Measurements from ENCODE around the gene METTL4.

METTL4 gene, protein sequence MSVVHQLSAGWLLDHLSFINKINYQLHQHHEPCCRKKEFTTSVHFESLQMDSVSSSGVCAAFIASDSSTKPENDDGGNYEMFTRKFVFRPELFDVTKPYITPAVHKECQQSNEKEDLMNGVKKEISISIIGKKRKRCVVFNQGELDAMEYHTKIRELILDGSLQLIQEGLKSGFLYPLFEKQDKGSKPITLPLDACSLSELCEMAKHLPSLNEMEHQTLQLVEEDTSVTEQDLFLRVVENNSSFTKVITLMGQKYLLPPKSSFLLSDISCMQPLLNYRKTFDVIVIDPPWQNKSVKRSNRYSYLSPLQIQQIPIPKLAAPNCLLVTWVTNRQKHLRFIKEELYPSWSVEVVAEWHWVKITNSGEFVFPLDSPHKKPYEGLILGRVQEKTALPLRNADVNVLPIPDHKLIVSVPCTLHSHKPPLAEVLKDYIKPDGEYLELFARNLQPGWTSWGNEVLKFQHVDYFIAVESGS

DNA sequence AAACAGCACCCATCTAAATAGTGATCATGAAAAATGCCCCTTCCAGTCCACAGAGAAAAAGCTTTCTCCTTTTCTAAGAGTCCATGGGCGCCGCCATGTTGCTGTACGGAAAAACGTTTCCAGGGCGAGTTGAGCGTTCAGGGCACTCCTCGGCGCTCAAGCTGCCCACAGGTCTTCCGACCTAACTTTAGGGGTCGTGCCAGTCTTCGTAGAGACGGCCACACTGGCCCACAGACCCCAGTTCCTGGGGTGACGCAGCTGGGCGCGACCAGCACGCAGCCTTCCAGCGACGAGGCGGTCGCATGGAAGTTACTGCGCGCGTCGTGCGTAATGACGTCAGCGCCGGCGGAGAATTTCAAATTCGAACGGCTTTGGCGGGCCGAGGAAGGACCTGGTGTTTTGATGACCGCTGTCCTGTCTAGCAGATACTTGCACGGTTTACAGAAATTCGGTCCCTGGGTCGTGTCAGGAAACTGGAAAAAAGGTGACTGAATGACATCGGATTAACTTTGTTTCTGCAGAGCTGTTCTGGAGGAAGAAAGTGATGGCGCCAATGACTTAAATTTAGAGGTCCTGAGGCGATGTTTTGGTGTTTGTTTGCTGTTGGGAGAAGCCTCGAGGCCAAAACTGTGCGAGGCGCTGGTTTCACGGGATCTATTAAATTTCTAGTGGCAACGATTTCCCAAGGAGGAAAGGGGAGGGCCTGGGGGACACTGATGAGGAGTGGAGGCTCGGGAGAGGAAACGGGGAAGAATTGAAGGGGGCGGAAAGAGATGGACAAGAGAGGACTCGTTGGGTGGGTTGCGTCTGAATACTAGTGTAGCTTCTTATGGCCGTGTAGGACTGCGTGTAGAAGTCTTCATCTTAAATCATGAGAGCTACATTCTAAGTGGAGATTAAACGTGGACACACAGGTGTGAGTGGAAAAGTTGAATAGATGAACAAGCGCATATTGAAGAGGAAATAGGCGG is at the start of gene METTL4, which contains the start of gene NDC80:
Gene METTL4 (minus strand): TSS at position 306 of the 971 bp plus-strand sequence. CDS start 4,289 bp downstream, outside the sequence.
Gene NDC80 (plus strand): TSS at position 358 of the 971 bp plus-strand sequence. CDS start 1,429 bp downstream, outside the sequence.
- peak; percentile 71 to 75 for DNase-seq

DNA sequence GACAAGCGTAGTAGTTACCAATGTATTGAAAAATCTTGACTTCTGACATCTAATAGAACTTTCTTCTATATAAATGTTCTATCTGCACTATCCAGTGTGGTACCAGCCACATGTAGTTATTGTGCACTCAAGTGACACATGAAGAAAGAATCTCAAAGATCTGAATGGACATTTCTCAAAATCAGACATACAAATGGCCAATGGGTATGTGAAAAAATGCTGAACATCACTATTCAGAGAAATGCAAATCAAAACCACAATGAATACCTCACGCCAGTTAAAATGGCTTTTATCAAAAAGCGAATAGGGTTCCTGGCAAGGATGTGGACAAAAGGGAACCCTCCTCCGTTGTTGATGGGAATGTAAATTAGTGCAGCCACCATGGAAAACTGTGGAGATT is 46.7 kb upstream of the METTL4 start:
- no peak for DNase-seq

DNA sequence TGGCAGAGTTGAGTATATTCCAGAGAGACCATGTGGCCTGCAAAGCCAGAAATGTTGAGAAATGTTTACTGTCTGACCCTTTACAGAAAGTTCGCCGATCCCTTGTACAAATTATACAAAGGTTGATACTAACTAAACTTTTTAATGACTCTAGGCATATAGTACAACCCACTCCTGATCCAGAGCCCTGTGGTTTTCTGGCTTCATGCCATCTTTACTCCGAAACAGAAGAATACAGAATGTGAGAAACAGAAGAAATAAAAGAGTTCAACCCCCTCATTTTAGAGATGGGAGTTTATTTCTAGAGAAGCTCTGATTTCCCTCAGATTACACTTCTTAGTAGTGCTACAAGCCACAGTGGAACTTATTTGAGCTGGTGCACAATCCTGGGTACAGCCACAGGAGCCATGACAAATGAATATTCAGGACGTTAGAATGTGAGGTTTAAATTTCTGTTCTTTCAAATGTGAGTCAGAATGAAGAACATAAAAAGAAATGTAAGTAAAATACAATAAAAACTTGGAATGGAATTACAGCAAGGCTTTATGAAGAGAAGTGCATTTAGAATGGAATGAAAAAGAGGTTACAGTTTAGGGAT is 46.2 kb upstream of the METTL4 start:
- no peak for DNase-seq

DNA sequence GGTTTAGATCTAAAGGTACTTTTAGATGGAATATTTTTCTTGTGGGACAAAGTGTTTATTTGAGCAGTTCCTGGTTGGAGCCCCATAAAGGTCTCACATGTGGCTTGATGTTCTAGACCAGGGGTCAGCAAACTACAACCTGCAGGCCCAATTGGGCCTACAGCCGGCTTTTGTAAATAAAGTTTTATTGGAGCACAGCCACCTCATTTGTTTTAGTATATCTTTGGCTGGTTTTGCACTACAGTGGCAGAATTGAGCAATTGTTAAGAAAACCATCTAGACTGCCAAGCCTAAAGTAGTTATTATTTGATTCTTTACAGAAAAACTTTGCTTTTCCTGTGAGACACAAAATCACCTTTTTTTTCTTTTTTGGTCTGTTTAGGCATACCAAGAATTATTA is 41.7 kb upstream of the METTL4 start:
- no peak for DNase-seq

DNA sequence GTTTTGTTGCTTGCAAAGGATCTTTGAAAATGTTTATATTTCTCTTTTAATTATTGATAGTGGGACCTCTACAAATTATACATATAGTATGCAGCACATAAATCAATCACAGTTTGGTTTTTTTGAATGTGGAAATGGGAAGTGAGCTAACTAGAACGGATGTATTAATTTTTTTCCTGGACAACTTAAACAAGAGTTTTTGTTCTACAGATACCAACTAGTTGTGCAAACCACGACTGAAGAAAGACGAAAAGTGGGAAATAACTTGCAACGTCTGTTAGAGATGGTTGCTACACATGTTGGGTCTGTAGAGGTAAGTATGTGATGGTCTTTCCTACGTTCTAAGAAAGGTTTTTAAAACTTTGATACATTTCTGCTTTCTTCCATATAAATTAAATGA is 39.2 kb upstream of the METTL4 start:
- DNase-seq, result no peak

DNA sequence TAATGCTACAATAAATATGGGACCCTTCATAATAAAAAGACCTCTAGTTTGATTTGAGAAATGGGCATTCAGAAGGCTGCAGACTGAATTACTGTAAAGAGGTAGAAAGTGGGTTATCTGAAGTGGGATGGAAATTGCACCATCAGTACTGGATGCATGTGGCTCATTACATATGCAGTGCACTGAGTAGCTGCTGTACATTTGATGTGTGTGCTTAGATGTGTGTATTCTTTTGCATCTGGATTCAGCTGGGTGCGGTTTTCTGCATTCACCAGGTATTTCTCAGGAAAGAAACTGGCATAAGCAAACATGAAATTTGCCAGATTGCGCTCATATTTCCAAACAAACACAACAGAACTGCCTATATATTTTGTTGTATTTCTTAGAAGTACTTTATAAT is 38.3 kb upstream of the METTL4 start:
- no peak for DNase-seq

DNA sequence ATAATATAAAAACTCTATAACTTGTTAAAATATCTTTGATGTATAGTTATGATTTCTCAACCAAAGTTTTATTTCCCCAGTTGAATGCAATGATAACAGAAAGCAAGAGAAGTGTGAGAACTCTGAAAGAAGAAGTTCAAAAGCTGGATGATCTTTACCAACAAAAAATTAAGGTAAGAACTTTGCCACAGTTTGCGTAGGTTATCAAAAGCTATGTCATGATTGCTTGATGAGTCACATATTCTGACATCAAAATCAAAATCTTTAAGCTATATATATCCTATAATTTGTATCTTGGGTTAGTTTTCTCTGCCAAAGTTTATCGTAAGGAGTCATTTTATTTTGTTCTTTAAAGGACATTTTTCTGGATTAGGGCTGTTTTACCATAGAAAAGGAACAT is 35.0 kb upstream of the METTL4 start:
- DNase-seq, result no peak

DNA sequence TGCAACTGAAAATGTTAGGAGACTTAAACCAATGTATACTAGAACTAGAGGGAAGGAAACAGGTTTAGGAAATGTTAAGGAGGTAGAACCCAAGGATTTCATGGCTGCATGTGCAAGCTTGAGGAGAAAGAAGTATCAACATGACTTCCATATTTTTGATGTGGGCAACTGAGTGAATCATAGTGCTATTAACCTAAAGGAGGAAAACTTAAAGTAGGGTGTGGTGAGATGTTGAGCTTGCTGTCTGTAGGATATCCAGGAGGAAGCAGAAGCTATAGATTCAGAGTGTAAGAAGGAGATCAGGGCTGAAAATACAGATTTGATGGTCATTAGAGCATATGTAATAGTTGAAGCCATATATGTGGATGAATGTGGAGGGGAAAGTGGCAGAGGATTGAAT is 31.5 kb upstream of the METTL4 start:
- no peak for DNase-seq

DNA sequence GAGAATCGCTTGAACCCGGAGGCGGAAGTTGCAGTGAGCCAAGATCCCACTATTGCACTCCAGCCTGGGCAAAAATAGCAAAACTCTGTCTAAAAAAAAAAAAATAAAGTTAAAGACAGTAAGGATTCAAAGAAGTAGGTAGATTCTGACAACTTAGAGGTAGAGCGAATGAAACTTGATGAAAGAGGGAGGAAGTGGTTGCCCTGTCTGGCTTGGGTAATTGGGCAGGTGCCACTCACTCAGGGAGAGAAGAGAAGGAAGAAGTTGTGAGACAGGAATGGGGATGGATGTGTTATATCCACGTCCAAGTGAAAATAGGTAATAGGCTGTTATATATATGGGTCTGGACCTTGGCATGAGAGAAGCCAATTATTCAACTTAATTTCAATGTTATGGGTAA is 26.3 kb upstream of the METTL4 start:
- DNase-seq, result no peak

DNA sequence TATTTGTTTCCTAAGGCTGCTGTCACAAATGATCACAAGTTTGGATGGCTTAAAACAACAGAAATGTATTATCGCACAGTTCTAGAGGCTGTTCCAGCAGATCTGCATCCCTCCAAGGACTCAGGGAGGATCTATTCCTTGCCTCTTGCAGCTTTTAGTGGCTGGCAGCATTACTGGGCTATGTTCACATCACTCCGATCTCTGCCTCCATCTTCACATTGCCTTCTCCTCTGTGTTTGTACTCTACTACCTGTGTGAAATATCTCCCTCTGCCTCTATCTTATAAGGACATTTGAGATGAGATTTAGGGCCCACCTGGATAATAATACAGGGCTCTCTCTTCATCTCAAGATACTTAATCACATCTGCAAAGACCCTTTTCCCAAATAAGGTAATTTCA is 19.0 kb upstream of the METTL4 start:
- DNase-seq, result no peak

DNA sequence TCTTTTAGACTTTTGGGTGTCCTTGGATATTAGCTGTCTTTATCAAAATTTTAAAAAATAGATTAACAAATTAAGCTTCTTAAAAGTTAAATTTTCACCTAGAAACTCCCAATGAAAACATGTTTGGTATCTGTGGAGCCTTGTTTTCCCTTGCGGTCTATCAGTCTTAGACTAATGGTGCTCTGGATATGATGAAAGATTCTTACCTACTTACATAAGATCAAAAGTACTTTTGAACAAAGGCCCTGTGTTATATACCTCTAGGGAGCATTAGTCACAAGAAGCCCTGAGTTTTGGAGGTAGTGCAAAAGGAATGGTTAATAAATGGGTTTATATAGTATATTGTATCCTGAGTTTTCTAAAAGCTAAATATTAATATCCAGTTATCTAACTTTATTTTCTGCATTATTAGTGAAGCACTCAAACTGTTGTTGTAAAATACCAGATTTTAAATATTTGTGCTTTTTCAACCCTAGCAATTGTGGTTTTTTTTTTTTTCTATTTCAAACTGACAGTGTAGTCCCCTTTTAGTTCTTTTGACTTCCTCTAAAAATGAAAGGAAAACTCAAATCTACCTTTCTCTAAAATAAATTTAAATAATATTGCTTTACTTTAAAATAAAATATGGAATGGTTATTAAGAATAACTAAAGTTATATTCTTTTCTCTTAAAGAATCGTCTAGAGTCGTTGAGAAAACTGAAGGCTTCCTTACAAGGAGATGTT is 18.2 kb upstream of the METTL4 start:
- DNase-seq, result no peak

DNA sequence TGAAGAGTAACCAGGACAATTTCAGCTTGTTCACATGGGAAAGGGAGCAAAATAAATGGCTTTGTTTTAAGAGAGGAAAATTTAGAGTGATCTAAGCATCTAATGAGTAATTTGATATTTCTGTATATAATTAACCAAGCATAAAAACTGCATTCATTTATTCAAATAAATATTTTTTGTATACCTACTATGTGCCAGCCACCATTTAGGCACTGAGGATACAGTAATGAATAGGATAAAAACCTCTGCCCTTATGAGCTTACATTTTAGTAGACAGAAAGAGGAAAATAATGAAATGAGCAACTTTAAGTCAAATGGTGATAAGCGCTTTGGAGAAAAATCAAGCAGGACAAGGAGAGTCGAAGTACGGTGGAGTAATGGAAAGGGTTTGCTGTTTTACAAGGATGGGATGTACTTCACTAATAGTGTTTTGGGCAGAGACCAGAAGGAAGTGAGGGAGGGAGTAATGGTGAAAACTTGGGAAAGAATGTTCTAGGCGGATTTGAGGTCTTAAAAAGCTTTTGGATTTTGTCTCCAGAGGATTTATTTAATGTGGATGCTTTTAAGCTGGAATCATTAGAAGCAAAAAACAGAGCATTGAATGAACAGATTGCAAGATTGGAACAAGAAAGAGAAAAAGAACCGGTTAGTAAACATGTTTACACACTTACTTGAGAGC is 17.5 kb upstream of the METTL4 start:
- DNase-seq, result no peak

DNA sequence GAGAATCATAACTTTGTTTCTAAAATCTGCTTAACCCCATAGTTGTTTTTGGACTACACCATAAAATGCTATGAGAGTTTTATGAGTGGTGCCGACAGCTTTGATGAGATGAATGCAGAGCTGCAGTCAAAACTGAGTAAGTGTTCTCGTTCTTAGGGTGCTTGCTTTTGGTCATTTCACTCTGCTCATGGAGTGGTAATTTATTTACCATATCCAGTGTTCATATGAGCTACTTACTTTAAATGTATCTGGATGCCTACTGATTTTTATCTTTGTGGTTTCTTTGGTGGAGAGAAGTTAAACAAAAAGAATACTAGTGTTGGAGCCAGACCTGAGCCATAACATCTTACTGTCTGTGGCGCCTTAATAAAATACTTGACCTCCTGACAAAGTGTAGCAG is 16.5 kb upstream of the METTL4 start:
- no peak for DNase-seq

DNA sequence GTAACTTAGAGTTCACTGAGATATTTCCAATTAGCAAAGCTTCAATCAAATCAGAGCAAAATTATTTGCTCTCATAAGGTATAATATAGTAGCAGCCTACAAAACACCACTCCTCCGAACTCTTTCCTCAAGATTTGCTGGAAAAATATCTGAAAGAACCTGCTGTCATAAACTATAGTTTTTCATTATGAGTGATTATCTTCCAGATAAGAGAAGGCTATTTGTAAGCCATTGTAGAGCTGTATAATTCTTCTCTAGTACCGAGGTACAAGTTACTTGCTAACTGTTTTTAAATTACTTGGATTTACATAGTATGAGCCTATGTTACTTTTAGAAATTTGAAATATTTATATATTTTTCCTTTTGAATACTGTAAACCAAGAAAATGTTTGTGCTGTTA is 2.1 kb upstream of the METTL4 start:
- no peak for DNase-seq

DNA sequence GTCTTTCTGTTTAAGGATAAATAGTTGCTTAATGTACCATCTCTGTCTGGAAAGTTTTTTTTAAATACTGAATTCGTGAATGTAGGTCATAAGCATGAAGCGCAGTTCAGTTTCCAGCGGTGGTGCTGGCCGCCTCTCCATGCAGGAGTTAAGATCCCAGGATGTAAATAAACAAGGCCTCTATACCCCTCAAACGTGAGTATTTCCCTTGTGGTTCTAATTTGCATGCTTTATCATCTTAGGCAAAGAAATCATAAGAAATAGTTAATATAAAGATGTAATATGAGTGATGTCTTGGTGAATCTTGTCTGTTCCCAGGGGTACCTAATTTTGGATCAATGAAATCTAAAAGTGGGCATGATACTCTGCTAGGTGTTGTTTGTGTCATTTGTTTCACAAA is 1.6 kb upstream of the METTL4 start:
- DNase-seq, result no peak

DNA sequence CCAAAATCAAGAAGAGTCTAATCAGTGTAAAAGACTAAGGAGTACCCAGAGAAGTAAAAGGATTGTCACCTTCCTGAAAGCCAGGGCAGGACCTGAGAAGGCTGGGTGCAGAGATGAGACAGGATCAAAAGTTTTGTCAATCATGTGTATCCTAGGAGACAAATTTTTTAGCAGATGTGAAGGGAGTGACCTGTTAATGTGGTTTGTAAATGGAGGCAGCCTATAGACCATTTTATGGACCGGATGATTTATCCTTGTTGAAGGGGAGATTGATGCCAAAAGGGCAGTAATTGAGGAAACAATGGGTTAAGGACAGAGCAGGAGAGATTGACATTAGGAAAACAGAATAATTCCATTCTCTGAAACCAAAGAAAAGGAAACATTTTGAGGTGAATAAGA is 865 bp upstream of the METTL4 start:
- DNase-seq, result no peak

DNA sequence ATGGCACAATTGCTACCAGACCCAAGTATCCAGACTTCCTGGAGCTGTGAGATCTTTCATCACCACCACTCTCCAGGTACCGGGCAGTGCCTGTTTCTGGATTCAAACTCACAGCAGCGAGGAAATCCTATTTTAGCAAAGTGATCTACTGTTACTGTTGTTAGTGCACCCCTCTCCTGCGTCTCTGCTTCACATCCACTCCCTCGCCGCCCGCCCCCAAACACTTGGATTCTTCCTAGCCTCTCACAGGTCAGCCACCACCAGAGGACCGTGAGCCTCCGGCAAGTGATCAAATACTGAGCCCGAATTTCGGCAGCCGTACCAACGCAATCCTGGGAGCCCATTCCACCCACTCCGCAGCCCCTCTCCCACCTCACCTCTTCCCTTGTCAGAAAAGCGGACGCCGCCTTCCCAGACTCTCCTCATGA is 519 bp downstream of the METTL4 start:
- peak; percentile 62 to 71 for DNase-seq

DNA sequence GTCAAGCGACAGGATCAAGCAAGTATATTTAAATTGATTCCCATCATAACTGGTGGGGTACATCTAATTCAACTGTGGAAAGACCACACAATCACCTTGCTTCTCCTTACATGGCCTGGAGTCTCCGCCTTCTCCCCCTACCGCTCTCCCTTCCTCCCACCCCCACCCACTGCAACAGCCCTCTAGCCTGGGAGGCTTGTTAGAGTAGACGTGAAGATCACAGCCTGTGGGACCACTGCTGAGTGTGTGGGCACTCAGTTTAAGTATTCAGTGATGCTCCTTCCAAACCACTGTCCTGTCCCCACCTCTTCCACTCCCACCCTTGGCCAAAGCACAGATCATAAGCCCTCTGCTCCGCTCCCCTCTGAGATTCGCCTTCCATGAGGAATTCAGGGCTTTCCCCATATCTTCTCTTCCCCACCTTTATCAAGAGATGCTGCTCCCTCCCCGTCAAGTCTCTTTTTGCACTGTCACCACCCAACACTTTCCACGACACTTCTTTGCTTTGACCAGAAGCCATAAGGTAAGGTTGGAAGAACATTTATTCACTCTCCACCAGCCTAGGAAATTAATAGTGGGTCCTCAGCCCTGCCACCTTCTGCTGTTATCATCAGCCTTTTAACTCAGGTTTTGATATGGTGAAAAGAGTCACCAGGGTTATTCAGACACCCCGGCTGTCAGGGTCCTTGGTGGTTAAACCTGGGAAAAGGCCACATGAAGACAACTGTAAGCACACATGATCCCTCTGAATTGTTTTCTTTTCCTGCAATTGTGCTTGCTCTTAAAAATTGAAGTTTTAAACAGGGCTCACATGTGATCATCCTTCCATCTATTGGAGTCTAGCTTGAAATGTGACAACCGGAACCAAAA is 1.7 kb downstream of the METTL4 start:
- DNase-seq, result no peak

DNA sequence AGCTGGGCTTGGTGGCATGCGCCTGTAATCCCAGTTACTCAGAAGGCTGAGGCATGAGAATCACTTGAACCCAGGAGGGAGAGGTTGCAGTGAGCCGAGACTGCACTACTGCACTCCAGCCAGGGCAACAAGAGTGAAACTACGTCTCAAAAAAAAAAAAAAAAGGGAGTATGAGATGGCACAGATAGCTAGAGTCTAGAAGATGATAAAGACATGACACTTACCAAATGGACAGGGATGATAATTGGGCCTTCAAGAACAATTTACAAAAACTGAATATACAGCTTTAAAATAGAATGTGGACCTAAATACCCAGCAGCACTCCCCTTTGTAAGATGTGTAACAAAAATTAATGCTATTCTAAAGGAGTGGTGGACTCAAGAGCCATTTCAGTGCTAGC is 2.7 kb downstream of the METTL4 start:
- no peak for DNase-seq

DNA sequence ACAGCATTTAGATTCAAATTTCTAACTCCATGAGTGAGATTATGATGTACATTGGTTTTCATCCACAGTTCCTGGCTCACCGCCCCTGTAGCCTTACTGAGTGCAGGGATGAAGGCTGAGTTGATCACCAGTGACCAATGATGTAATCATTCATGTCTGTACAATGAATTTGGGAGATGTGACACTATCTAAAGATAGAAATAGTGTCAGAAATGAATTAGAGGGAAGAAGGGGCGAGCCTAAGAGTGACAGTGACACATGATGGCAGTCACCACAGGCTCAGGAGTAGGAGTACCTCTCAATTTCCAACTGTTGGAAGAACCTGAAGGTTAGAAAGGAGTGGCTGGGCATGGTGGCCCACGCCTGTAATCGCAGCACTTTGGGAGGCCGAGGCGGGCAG is 3.2 kb downstream of the METTL4 start:
- DNase-seq, result no peak

DNA sequence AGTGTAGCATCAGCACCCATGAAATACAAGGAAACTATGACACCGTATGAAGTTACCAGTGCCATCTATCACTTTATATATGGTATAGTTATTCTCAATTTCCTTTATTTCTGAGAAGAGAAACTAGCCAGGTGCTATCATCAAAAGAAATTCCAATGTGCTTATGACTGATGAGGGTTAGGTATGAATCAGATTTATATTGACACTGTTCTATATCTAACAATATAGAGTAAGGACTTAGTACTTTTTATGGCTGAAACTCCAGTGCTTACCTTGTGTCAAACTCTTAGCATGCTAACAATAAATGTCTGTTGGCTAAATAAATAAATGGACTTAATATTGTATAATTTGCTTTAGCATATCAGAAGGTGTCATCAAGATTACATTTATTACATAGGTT is 6.9 kb downstream of the METTL4 start:
- no peak for DNase-seq

All from hippocampal formation (tissue), 2 donors.